ENCODE results near the gene HSD11B2.

- TF ChIP-seq CTCF (conservative IDR thresholded peaks at IDR 0.05) (no peak; the same call in 1 of the 2 replicates), ZFX (IDR thresholded peaks at IDR 0.05) (no peak)
Observed at GRCh38 chr16:67430977-67431774, at the start of gene HSD11B2.
